ENCODE results near the gene DNAJC17.
A peak's percentile ranks its signal among the peaks of the same experiment; 100 is the strongest.

The DNAJC17 gene

DNA sequence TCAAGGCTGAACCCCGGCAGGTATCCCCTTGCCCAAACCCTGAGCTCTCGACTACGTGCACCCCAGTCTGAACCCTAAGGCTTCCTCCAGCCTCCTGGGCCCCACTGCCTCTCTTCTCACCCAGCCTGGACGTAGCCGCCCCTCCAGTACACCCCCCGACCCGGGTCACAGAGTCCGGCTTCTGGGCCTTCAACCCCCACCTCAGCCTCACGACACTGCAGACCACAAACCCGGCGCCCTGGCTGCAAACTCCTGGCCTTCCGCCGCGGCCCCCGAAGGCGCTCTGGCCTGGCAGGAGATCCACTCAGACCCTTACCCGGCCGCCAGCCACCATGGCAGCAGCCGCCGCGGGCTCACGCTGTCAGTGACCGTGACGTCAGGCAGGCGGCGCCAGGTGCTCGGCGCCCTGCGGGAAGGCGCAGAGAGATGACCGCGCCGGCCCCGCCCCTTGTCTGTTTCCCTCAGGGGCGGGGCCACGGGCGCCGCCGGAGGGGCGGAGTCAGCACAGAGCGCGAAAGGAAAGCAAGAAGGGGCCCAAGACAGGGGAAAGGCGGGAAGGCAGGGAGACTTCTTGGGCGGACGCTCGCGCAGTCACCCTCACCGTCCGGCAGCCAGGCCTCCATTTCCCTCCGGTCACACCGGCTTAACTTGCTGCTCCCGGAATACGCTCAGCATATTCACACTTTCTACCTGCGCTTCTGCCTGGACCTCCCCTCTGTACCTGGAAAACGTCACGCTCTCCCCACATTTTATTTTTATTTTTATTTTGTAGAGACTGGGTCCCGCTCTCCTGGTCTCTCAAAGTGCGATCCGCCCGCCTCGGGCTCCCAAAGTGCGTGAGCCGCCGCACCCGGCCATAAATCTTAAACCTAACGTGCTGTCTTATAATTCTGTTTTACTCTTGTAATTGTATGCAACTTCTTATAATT is 52.1 kb downstream of the DNAJC17 start, which contains the start of gene RMDN3:
RMDN3 (minus strand) TSS at position 372 of the 929 bp plus-strand sequence. CDS start 471 bp downstream, outside the sequence.
- H3K27ac ChIP-seq (ENCODE audit: low read length): no peak within 1 kb of the TSS
- peak within 1 kb of the TSS; percentile 70; the same call in 1 of the 2 replicates for H3K4me3 ChIP-seq (ENCODE audit: low read length)
- no peaks in the 10 kb centered on the region for H3K9me3 ChIP-seq (ENCODE audit: control insufficient read depth, insufficient read depth, low read length)
- no CpG with 5 or more reads among the region's 66 CpGs for WGBS (ENCODE audit: insufficient coverage, insufficient read length)
- H3K4me1 ChIP-seq (ENCODE audit: control insufficient read depth, insufficient read depth, low read length): no peaks in the 10 kb centered on the region
- DNase-seq (ENCODE audit: low read depth, low spot score): no peak
- H3K27me3 ChIP-seq (ENCODE audit: control insufficient read depth, insufficient read depth, low read length): no peaks in the 10 kb centered on the region
- no peaks in the 10 kb centered on the region for H3K36me3 ChIP-seq (ENCODE audit: control insufficient read depth, insufficient read depth, low read length)

- Histone ChIP-seq H3K9me3 (ENCODE audit: control insufficient read depth, insufficient read depth, low read length) (no peaks in the 10 kb centered on the region), H3K4me1 (ENCODE audit: control insufficient read depth, insufficient read depth, low read length) (no peaks in the 10 kb centered on the region), H3K4me3 (ENCODE audit: low read length) (peak overlapping the region; percentile 70; the same call in 1 of the 2 replicates), H3K27me3 (ENCODE audit: control insufficient read depth, insufficient read depth, low read length) (no peaks in the 10 kb centered on the region), H3K36me3 (ENCODE audit: control insufficient read depth, insufficient read depth, low read length) (no peaks in the 10 kb centered on the region), H3K27ac (ENCODE audit: low read length) (no peak overlapping the region)
- WGBS (ENCODE audit: insufficient coverage, insufficient read length): no CpG with 5 or more reads among the region's 22 CpGs
- no peak for DNase-seq (ENCODE audit: low read depth, low spot score)
Measured at GRCh38 chr15:40754574-40754882, 52.7 kb downstream of the DNAJC17 start.

GRCh38 chr15:40751745-40752144 is 55.5 kb downstream of the DNAJC17 start:
- Histone ChIP-seq H3K4me3 (ENCODE audit: low read length) (no peak overlapping the region), H3K27ac (ENCODE audit: low read length) (no peak overlapping the region), H3K4me1 (ENCODE audit: control insufficient read depth, insufficient read depth, low read length) (no peaks in the 10 kb centered on the region), H3K36me3 (ENCODE audit: control insufficient read depth, insufficient read depth, low read length) (no peaks in the 10 kb centered on the region), H3K27me3 (ENCODE audit: control insufficient read depth, insufficient read depth, low read length) (no peaks in the 10 kb centered on the region), H3K9me3 (ENCODE audit: control insufficient read depth, insufficient read depth, low read length) (no peaks in the 10 kb centered on the region)
- no CpG with 5 or more reads among the region's 12 CpGs for WGBS (ENCODE audit: insufficient coverage, insufficient read length)
- no peak for DNase-seq (ENCODE audit: low read depth, low spot score)

DNA sequence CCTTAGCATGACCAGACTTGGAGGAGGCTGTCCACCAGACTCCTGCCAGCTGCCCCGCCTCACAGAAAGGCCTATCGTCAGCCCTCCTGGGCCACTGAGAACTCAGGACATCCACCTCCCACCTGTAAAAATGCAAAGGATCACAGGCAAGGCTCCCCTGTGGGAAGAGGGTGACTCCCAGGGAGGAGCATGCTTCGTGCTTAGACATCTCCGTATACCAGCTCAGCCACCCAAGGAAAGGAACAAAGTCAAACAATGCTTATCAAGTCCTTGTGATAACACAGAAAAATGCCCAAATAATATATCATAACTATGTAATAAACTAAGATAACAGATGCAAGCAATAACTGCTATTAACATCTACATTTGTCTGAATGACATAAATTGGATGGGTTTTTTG is 56.4 kb downstream of the DNAJC17 start:
- no peak overlapping the region for H3K27ac ChIP-seq (ENCODE audit: low read length)
- WGBS (ENCODE audit: insufficient coverage, insufficient read length): no CpG with 5 or more reads among the region's 4 CpGs
- no peaks in the 10 kb centered on the region for H3K4me1 ChIP-seq (ENCODE audit: control insufficient read depth, insufficient read depth, low read length)
- DNase-seq (ENCODE audit: low read depth, low spot score): no peak
- no peaks in the 10 kb centered on the region for H3K9me3 ChIP-seq (ENCODE audit: control insufficient read depth, insufficient read depth, low read length)
- H3K36me3 ChIP-seq (ENCODE audit: control insufficient read depth, insufficient read depth, low read length): no peaks in the 10 kb centered on the region
- no peak overlapping the region for H3K4me3 ChIP-seq (ENCODE audit: low read length)
- H3K27me3 ChIP-seq (ENCODE audit: control insufficient read depth, insufficient read depth, low read length): no peaks in the 10 kb centered on the region

DNA sequence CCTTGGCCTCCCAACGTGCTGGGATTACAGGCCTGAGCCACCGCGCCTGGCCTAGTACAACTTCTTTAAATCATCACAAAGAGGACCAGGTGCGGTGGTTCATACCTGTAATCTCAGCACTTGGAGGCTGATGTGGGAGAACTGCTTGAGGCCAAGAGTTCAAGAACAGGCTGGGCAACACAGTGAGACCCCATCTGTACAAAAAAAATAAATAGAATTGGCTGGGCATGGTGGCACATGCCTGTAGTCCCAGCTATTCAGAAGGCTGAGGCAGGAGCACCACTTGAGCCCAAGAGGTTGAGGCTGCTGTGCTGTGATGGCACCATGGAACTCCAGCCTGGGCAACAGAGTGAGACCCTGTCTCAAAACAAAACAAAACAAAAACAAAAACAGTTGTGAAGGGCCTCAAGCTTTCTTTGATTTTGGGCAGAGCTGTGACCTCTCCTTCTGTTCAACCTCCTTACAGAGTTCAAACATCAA is 58.1 kb downstream of the DNAJC17 start:
- WGBS (ENCODE audit: insufficient coverage, insufficient read length): no CpG with 5 or more reads among the region's 4 CpGs
- H3K4me1 ChIP-seq (ENCODE audit: control insufficient read depth, insufficient read depth, low read length): no peaks in the 10 kb centered on the region
- H3K36me3 ChIP-seq (ENCODE audit: control insufficient read depth, insufficient read depth, low read length): no peaks in the 10 kb centered on the region
- H3K27ac ChIP-seq (ENCODE audit: low read length): no peak overlapping the region
- no peaks in the 10 kb centered on the region for H3K9me3 ChIP-seq (ENCODE audit: control insufficient read depth, insufficient read depth, low read length)
- H3K4me3 ChIP-seq (ENCODE audit: low read length): no peak overlapping the region
- no peaks in the 10 kb centered on the region for H3K27me3 ChIP-seq (ENCODE audit: control insufficient read depth, insufficient read depth, low read length)
- DNase-seq (ENCODE audit: low read depth, low spot score): no peak

GRCh38 chr15:40747685-40748631 is 59.3 kb downstream of the DNAJC17 start:
- Histone ChIP-seq H3K27me3 (ENCODE audit: control insufficient read depth, insufficient read depth, low read length) (no peaks in the 10 kb centered on the region), H3K36me3 (ENCODE audit: control insufficient read depth, insufficient read depth, low read length) (no peaks in the 10 kb centered on the region), H3K4me1 (ENCODE audit: control insufficient read depth, insufficient read depth, low read length) (no peaks in the 10 kb centered on the region), H3K9me3 (ENCODE audit: control insufficient read depth, insufficient read depth, low read length) (no peaks in the 10 kb centered on the region), H3K27ac (ENCODE audit: low read length) (no peak overlapping the region), H3K4me3 (ENCODE audit: low read length) (no peak overlapping the region)
- no peak for DNase-seq (ENCODE audit: low read depth, low spot score)
- no CpG with 5 or more reads among the region's 7 CpGs for WGBS (ENCODE audit: insufficient coverage, insufficient read length)

- H3K27me3 ChIP-seq (ENCODE audit: control insufficient read depth, insufficient read depth, low read length): no peaks in the 10 kb centered on the region
- H3K9me3 ChIP-seq (ENCODE audit: control insufficient read depth, insufficient read depth, low read length): no peaks in the 10 kb centered on the region
- DNase-seq (ENCODE audit: low read depth, low spot score): no peak
- no peak overlapping the region for H3K4me3 ChIP-seq (ENCODE audit: low read length)
- no peaks in the 10 kb centered on the region for H3K36me3 ChIP-seq (ENCODE audit: control insufficient read depth, insufficient read depth, low read length)
- no CpG with 5 or more reads among the region's 3 CpGs for WGBS (ENCODE audit: insufficient coverage, insufficient read length)
- H3K4me1 ChIP-seq (ENCODE audit: control insufficient read depth, insufficient read depth, low read length): no peaks in the 10 kb centered on the region
- no peak overlapping the region for H3K27ac ChIP-seq (ENCODE audit: low read length)
Measured at GRCh38 chr15:40746916-40747418, 60.3 kb downstream of the DNAJC17 start.

- DNase-seq (ENCODE audit: low read depth, low spot score): no peak
- Histone ChIP-seq H3K27ac (ENCODE audit: low read length) (no peak overlapping the region), H3K27me3 (ENCODE audit: control insufficient read depth, insufficient read depth, low read length) (no peaks in the 10 kb centered on the region), H3K36me3 (ENCODE audit: control insufficient read depth, insufficient read depth, low read length) (no peaks in the 10 kb centered on the region), H3K9me3 (ENCODE audit: control insufficient read depth, insufficient read depth, low read length) (no peaks in the 10 kb centered on the region), H3K4me3 (ENCODE audit: low read length) (no peak overlapping the region), H3K4me1 (ENCODE audit: control insufficient read depth, insufficient read depth, low read length) (no peaks in the 10 kb centered on the region)
- WGBS (ENCODE audit: insufficient coverage, insufficient read length): no CpG with 5 or more reads among the region's 5 CpGs
Measured at GRCh38 chr15:40744815-40745152, 62.5 kb downstream of the DNAJC17 start.

DNA sequence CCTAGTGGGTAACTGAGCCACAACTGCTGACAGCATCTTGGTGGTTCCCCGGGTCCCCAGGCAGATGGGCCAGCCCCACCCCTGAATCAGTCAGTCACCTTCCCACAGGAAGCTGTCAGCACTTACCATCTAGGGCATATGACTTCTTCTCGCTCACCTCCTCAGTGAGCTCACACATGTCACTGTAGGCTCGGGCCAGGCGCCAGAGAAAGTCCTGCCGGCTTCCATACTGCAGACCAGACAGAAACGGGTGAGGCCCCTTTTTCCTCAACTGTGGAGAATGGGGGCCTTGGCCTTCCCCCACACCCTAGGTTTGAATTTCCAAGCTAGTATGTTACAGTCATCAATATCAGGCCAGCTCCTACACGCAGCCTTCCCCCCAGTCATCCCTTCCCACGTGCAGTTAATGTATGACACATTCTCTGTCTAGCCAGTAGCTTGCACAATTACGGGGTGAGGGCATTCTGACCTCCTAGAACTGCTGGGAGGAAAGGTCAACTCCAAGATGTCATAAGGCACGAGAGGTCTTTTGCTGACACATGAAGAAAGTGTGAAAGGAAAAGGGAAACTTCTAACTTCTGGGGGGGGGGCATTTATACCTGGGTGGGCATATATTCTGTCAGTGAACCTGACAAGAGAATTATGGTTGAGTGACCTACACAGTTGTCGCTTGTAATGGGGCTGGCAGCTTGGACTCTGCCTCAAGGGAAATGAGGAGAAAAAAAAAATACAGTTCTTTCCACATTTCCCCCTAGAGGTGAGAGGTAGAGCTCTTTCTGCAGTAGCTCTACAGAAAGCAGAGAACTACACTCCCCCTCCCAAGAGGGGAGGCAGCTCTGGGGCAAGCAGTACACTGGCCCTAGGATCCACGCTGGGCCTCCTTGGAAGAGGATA is 63.1 kb downstream of the DNAJC17 start:
- Histone ChIP-seq H3K4me3 (ENCODE audit: low read length) (no peak overlapping the region), H3K9me3 (ENCODE audit: control insufficient read depth, insufficient read depth, low read length) (no peaks in the 10 kb centered on the region), H3K27ac (ENCODE audit: low read length) (no peak overlapping the region), H3K27me3 (ENCODE audit: control insufficient read depth, insufficient read depth, low read length) (no peaks in the 10 kb centered on the region), H3K36me3 (ENCODE audit: control insufficient read depth, insufficient read depth, low read length) (no peaks in the 10 kb centered on the region), H3K4me1 (ENCODE audit: control insufficient read depth, insufficient read depth, low read length) (0 out of 2 replicates have a peak, but pooled peaks cover 2% of the 10 kb centered on the region)
- WGBS (ENCODE audit: insufficient coverage, insufficient read length): no CpG with 5 or more reads among the region's 12 CpGs
- DNase-seq (ENCODE audit: low read depth, low spot score): no peak

Data from iPS DF 6.9 (cell line).